HG03108 (cell line): ENCODE data around the gene PER1.
A peak's percentile ranks its signal among the peaks of the same experiment; 100 is the strongest.

Experiments
- ATAC-seq: cut with Tn5 transposase; IDR thresholded peaks from one replicate; pipeline ENCODE4 v1.9.1; 2021; ENCODE audit warnings: moderate library complexity; ENCODE audit not compliant: unreplicated experiment

PER1 gene, protein sequence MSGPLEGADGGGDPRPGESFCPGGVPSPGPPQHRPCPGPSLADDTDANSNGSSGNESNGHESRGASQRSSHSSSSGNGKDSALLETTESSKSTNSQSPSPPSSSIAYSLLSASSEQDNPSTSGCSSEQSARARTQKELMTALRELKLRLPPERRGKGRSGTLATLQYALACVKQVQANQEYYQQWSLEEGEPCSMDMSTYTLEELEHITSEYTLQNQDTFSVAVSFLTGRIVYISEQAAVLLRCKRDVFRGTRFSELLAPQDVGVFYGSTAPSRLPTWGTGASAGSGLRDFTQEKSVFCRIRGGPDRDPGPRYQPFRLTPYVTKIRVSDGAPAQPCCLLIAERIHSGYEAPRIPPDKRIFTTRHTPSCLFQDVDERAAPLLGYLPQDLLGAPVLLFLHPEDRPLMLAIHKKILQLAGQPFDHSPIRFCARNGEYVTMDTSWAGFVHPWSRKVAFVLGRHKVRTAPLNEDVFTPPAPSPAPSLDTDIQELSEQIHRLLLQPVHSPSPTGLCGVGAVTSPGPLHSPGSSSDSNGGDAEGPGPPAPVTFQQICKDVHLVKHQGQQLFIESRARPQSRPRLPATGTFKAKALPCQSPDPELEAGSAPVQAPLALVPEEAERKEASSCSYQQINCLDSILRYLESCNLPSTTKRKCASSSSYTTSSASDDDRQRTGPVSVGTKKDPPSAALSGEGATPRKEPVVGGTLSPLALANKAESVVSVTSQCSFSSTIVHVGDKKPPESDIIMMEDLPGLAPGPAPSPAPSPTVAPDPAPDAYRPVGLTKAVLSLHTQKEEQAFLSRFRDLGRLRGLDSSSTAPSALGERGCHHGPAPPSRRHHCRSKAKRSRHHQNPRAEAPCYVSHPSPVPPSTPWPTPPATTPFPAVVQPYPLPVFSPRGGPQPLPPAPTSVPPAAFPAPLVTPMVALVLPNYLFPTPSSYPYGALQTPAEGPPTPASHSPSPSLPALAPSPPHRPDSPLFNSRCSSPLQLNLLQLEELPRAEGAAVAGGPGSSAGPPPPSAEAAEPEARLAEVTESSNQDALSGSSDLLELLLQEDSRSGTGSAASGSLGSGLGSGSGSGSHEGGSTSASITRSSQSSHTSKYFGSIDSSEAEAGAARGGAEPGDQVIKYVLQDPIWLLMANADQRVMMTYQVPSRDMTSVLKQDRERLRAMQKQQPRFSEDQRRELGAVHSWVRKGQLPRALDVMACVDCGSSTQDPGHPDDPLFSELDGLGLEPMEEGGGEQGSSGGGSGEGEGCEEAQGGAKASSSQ (N-terminal part only)

DNA sequence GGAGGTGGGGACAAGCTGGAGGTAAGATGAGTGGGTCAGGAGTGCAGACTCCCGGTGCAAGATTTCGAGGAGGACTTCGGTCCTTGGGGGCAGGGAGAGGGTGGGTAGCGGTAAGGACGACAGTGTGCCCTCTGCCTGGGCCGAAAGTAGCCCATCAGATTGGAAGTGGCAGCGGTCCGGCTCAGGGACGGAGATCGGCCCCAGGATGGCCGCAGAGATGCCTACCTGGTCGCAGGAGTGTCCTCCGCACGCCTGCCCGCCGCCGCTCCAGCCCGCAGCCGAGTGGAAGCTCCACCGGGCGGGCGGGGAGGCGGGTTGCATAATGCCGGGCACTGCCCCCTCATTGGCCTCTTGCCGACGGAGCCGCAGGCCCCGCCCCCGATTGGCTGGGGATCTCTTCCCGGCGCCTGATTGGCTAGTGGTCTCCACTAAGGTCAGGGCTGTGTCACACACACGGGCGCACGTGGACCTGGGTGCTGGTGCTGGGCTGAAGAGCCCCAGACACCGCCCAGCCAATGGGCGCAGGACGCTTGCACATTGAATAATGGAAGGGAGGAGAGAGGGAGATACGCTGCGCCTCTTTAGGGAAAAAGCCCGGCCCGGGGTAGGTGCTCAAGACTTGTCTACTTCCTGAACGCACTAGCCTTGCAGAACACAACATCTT, at the start of gene PER1:
Gene PER1, minus strand, starts transcription at position 293 of the 664 bp plus-strand sequence. CDS start 1,698 bp downstream, outside the sequence.
- peak; percentile 23 for ATAC-seq

DNA sequence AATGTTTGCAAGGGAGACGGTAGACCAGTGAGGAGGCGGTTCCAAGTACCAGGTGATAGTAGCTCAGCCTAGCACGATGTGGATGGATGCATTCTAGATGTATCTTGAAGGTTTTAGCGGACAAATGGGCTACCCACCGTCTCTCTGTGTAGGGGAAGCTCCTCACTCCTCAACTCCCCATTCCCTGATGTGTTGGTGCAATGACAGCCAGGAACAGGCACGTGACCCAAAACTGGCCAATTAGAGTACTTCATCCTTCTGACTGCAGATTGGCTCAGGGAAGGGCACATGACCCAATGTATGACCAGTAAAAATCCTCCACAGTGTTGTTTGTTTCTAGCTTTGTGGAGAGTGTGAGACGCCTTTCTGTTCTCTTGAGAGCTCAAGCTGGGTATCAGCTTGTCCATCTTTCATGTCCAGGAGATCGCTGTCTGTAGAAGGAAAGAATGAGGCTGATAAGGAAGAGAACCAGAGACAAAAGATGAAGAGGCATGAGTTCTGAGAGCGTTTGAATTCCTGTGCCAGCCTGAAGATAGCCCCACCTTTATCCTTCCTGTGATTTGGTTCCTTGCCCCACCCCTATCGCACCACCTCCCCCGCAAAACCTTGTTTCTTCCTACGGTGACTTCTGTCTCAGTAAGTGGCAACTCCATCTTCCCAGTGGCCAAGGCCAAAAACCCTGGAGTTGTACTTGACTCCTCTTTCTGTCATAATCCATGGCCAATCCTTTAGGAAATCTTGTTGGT, 40.0 kb upstream of the PER1 start:
- no peak for ATAC-seq

DNA sequence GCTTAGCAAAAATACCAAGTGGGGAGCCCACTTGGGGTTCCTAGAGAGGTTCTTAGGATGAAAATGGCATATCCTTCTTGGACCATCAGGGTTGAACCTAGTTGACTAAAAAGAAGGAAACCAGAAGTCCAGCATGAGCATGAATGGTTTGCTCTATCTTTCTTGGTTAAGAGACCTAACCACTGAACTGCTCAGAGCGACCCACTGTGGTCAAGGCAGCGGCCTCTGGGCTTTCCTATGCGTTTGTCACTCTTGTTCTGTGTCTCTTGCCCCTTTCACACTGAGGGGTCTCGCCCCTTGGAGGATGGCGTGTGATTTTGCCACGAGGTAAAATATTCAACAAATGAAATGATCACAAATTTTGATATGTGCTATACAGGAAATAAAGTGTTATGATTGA, 38.3 kb upstream of the PER1 start:
- no peak for ATAC-seq

DNA sequence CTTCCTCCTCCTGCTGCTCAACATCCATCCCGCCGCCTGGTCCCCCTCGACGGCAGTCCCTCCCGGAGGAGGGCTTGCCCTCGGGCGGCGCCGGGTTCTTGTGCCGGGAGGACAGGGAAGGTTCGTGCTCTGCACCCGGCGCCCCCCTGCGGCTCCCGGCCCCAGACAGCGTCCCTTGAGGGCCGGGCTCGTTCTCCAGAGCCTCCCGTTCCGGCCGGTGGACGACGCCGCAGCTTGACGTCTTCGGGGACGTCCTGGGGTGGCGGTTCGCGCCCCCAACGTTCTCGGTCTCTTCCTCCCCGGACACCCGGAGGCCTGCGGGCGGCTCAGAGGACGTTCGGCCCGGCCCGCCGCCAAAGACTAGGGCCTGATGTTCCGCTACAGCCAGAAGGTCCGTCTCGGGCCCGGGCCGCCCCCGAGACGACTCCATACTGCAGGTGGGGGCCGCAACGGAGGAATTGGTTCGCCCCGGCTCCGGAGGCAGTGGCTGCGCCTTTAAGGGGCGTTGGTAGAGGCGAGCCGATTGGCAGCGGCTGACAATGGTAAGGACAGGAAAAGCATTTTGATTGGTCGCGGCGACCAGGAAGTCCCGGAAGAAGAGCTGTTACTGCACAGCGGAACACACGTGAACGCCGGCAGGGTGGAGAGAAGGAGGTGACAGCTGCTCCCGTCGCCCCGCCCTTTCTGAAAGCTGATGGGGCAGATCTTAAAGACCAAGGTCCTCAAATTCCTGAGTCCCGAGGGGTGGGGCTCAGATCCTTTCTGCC, 37.7 kb upstream of the PER1 start, which contains the start of gene BORCS6:
Gene BORCS6, minus strand, starts transcription at position 470 of the 767 bp plus-strand sequence. Its CDS starts 40 bp downstream, at position 430.
- peak; percentile 42 for ATAC-seq

DNA sequence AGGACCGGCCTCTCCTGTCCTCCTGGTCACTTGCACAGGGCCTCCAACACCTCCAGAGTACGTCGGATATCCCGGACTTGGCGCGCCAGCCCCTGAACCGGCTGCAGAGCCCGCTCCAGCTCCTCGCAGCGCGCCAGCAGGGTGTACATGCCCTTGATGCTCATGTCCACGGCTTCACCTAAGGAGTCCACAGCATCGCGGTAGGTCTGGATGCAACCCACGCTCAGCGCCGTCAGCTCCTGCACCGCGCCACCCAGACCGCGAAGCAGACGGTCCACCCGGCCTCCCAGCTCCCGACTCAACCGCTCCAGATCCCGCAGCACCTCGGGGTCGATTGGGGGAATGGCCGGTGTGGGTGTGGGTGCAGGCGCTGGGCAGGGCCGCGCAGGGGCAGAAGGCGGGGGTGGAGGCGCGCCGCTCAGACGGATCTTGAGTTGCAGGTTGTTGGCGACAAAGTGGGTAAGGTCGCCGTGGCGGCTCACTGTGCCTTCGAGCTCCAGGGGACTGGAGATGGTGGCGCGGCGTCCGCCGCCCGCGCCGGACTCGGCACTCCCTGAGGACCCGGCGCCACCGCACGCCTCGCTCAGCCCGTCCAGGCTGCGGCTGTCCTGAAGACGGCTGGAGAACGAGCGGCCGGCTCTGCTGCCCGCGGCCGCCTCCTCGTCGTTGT, 37.0 kb upstream of the PER1 start:
- ATAC-seq, result no peak

DNA sequence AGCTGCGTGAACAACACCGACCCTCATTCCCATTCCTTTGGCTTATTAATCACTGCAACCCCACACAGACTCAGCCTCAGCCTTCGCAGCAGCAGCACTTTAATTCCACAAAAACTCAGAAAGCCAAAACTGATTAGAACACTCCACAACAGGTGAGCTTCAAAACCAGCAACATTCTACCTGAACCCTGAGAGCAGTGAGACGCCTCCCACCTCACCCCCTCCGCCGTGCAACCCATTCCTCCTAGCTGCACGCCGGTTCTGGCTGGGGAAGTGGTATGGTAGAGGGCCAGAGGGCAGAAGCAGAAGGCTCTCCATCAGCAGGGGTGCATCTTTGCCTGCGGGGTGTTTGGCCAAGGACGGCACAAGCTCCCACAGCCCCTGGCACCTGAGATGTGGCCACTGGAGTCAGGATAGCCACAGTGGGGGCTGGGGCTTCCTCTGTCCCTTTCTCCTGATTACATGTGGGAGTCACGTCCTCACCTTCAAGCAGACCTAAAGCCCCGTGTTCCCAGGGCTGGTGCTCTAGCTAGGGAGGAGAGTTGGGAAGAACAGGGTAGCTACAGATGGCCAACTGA, 36.1 kb upstream of the PER1 start:
- ATAC-seq, result no peak

DNA sequence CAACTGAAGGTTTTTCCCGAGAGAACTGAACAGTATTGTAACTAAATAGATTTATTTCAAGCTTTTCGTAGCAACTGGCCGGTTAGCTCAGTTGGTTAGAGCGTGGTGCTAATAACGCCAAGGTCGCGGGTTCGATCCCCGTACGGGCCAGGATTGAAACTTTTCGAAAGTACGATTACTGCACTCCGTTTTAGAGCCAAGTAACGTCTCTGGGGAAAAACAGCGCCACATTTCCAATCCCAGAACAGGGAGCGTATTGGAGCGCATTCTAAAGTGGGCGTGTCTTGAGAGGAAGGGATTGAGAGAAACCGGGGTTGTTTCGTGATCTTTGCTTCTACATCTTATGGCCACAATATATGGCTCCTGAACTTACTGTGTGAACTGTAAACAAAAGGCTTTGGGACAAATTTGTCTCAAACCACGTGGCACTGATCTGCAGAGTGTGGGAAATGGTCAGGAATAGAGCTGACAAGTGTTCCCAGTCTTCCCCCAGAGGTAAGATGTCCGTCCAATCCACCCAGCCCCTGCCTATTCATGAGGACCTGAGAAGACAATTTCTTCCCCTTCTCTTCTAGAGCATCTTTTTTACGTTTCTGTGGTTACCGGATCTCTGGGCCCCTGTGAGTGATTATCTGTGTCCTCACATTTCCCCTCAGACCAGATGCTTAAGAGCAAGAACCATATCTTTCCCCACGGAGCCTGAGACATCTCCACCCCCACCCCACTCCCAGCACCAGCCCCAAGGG, 35.5 kb upstream of the PER1 start:
- ATAC-seq, result no peak

DNA sequence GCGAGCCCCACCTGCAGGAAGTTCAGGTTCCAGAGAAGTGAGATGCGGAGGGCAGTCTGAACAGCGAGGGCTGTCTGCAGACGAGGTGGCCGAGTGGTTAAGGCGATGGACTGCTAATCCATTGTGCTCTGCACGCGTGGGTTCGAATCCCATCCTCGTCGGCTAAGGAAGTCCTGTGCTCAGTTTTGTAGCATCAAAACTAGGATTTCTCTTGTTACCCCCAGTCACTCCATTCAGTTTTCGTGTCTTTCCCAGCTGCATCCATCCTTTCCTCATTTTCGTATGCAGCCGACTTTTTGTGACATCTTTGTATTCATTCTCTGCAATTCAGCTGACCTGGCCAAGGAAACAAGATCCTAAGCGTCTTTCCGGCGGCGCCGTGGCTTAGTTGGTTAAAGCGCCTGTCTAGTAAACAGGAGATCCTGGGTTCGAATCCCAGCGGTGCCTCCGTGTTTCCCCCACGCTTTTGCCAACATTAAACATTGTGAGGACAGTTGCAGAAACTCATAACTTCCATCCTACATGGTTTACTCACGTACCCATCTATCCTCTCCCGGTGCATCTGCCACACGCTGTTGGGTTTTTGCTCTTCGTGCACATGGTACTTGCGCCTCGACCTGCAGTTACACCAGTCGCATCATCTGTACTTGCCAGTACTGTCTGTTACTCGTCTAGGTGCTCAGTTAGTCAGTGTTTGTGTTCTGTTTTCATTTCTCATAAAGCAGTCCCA, 34.7 kb upstream of the PER1 start:
- ATAC-seq, result peak; percentile 21

DNA sequence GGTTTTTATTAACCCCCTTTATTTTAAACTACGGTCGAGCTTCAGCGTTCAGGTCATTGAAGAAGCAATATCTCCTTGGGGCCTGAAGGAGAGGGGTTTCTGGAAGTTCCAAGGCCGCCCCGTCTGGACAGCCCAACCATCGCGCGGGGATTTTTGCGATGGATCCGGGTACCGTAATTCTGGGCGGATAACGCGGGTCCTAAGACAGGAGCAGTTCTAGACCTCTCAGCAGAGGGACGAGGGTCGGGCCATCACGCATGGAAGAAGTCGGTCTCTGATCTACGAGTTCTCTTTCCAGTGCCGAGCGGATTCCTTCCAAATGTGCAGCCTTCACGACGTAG, 34.2 kb upstream of the PER1 start:
- ATAC-seq, result no peak

DNA sequence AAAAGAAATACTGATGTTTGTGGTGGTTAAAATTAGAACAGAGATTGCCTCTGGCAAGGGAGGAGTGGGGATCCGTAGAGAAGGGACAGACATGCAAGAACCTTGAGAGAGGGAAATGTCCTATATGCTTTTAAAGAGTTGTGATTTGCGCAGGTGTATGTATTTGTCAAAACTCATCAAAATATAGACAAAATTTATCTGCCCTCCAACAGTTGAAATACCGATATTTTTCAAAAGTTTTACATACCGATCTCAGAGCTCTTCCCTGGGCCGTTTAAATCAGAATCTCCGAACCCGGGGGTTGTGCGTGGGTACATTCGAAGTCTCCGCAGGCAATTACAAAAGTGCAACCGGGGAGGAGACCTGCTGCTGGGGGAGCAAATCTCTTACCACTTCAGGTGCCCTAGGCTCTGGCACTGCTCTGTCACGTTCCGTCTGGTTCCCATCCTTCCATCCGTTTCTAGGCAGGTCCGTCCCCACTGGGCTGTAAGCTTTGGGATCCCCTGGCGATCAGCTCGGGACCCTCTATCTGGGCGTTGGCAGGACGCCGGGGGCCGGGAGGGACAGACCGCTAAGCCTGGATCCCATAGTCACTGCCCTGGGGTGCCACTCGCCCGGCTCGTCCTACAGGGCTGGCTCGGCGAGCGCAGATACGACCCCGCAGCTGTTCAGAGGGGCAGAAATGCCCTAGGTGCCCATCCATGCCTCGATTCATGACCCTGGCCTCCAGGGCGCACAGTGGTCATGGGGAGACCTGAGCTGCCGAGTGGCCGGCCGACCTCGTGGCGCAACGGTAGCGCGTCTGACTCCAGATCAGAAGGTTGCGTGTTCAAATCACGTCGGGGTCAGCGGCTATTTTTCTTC, 33.6 kb upstream of the PER1 start:
- no peak for ATAC-seq

DNA sequence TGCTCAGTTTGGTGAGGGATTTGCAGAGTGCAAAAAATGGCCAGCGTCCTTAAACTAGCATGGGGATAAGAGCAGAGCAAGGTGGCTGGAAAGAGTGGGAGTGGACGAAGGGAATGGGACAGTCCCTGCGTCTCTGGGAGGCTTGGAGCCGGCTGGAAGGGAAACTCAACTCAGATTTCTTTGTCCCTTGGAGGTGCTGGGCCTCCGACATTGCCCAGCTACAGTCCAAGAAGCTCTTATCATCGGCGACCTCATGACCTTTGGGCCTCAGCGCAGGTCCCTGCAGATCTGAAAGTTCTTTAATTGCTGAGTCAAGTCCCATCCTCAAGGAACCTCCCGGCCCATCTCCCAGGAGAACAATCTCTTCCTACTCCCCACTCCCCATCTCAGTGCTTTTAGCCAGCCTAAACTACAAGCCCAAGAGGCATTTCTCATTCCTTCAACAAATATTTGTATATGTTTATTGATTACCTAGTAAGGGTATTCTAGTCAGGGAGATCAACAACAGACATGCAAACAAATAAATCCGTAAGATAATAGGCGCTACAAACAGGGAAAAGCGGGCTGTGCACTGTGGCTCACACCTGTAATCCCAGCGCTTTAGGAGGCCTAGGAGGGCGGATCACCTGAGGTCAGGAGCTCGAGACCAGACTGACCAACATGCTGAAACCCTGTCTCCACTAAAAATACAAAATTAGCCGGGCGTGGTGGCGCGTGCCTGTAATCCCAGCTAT, 25.0 kb upstream of the PER1 start:
- ATAC-seq, result no peak

DNA sequence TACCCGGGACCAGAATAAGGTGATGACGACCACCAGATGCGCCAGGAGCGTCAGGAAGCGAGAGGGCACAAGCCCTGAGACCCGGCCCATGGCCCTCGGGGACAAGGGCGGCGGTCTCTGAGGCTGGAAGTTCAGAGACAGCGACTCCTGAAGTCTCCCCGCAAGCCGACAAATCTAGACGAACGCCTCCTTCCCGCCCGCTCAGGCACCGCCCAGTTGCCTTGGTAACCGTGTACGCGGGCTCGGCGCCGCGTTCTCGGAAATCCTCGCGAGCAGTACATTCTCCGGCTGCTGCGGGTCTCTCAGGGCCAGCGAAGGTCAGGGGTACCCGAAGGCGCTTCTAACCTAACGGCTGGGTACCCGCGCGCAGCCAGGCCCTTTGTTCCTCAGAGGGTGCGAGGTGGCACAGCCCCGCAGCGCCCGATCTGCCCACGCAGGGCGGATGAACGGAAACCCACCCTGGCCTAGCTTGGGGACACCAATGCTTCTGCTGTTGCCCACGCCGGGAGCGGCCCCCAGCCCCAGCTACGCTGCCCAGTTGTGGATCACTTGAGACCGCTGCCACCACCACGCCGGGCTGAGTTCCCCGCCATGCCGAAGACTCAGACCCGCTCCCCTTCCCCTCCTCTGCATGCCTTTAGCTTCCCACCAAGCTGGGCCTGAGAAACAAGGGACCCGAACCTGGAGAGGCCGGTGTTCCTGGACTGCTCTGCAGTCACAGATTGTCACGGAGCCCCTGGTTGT, 24.2 kb upstream of the PER1 start, which contains the start of gene TMEM107:
Gene TMEM107, minus strand, starts transcription at position 184 of the 744 bp plus-strand sequence. Its CDS starts 94 bp downstream, at position 90.
- no peak for ATAC-seq

DNA sequence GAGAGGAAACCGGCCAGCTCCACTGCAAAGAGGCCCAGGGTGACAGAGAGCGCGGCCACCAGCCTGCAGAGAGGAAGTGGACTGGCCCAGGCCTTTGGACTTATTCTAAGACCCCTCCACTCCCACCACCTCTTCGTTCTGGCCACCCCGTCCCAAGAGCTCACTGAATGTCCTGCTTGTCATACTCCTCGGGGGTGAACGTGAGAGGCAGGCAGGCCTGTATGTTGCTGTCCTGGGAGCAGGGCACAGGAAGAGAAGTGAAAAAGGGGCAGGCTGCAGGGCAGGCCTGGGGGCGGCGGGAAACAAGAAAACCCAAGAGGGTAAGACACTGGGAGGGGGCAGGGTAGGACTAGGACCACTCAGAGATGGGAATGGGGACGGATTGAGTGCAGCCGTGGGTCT, 23.6 kb upstream of the PER1 start:
- no peak for ATAC-seq

DNA sequence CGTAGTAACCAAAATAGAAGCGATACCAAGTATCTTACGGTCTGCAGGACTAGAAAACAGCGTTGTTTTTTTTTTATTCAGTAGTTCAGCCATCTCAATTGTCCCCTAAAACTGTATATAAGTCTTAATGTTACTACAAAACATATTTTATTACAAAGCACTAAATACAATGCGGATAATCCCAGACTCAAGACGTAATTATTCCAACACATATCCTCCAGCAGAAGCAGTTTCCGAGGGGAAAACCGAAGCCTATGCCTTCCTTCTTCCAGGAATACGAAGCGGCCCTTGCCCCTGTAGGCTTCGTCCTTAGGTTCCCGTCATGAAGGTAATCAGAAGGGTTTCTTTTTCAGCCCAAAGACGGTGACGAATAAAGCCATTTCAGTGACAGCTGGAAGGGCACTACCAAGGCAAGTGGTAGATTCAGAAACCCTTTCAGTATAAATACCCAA, 21.7 kb upstream of the PER1 start:
- ATAC-seq, result no peak
